Fibroblast of skin of left biceps (primary cell): ENCODE data around the gene MPC1L.
A peak's percentile ranks its signal among the peaks of the same experiment; 100 is the strongest.

Experiments
- DNase-seq, 2 experiments: peaks; one replicate each; pipeline ENCODE4 v3.0.0-alpha.2; 2013; ENCODE audit warnings: low read depth in 2 of 2

MPC1L gene

GRCh38 chrX:40628506-40628905, 5.3 kb downstream of the MPC1L start:
- no peak for DNase-seq

DNA sequence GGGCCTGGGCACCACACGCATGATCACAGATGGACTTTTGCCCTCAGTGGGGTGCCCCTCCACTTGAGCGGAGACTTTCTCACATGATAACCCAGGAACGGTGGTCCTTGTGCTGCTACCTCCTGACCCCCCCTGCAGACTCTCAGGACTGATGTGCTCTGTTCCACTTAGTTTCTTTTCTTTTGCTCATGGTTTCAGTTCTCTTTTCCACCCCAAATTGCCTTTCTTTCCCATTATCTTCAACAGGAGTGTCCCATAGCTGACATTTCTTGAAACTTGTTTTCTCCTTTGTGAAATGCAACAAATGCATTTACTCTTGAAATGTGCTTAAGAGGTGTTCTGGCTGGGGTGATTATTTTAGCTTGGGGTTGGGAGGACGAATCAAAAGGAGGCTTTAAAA, 9.0 kb downstream of the MPC1L start:
- DNase-seq: no peak

DNA sequence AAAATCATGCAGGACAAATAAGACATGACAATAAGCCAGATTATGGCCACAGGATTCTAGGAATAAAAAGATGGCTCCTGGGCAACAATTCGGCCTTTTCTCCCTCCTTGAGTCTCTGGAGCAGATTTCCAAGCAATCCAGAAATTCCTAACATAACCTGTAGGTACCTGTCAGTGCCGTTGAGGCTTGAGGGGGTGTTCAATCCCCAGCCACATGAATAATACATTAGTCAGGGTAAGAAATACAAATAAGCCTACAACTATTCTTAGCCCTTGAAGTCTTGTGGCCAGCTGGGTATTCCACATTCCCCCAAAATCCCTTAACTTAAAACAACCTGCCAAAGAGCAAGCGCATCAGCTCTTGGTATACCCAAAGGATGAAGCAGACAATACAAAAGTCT, 14.5 kb downstream of the MPC1L start:
- DNase-seq: no peak

DNA sequence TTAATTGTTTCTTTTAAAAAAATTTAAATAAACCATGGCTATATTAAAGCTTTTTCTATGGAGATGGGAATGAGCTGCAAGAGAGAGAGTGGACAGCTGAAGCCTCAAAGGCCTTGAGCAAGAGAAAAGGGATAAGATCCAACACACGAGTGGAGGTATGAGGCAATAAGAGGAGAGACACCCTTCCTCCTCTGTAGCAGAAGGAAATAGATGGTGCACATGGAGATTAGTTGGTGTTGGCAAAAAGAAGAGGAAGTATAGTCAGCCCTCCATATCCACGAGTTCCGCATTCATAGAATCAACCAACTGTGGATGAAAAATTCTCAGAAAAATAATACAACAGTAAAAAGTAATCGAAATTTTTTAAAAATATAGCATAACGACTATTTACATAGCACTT, 20.9 kb downstream of the MPC1L start:
- DNase-seq: no peak

DNA sequence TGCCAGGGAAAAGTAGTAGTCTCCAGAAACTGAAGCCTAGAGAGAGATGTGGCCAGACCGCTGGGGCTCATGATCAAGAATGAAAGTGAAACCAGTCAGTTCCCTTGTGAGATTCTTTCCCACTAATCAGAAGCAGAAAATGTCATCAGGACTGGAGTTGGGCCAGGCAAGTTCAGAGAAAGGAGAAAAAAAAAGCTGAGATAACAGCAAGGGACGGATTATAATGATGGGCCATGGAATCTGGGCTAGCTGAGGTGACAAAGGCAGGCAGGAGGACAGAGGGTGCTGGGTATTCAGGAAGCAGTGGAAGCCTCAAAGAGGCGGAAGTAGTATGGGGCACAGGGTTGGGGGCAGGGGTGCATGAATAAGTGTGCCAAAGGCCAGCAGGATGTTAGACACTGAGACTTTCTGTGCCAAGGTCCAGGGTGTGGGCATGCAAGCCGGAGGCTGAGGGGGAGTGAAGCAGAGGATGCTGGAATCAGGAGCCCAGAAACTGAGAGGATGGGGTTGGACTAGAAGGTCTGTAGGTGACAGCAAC, 21.7 kb downstream of the MPC1L start:
- peak in 1 of 2 experiments; percentile 36 for DNase-seq

- no peak for DNase-seq
Observed at GRCh38 chrX:40646489-40647306, 23.5 kb downstream of the MPC1L start.

DNA sequence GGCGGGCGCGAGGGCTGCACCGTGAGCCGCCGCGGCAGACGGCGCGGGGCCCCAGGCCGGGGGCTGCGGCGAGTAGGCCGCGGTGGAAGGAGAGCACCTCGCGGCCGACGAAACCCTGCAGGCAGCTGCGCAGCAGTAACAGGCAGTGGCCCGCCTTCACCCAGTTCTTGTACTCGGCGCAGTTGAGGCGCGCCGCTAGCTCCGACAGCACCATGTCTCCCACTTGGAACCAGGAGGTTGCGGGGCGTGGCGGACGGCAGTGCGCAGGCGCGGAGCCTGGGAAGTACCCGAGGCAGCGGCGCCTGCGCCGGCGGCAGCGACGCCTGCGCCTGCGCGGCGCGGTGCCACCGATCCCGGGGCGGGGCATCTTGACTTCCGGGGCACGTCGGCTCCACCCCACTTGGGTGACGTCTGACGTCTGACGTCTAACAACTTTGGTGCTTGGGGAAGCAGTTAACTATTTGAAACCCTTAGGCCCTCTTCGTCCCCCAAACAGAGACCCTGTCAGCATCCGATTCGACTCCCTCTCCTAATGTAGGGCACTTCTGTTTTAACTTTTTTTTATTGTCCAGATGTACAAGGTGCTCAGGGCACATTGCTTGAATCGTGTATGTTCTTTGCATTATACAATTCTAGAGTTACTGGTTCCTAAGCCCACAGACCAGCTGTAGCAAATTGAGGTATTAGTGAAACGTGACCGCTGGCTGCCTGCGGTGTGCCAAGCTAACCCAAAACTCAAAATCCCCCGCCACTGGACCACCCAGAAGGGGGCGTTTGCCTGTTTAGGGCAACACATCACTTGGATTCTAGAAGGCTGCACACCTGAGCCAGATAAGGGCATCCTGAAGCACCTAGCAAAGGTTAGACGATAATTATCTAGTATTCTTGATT, 24.3 kb downstream of the MPC1L start, which contains the start of gene CXorf38:
TSS of gene CXorf38 (minus strand) at position 255 of the 891 bp plus-strand sequence. CDS start at position 214, 41 bp downstream.
- DNase-seq: peak; percentile 67 to 69

DNA sequence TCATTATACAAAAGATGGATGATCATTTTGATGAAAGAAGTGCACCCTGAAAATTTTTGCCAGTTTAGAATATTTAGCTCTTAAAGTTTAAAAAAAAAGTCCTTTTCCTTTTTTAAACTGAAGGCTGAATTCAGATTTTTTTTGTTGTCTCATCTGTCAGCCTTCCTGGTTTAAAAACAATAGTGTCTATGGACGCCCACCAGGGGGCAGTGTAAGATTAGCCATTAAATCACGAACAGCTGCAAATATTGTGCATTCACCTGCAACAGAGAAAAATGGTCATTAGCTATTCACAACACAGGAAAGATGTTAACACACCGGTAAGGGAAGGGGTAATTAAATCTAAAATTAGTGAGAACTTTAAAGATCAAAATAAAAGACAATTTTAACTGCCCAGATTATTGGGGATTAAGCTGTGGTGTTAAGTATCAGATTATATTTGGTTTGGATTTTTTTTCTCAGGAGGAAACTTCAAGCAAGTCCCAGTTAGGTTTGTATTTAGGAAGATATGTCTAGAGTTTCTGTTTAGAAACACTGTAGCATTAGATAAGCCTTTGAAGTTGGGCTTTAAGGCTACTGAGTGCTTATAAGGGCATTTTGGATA, 28.5 kb downstream of the MPC1L start:
- no peak for DNase-seq

DNA sequence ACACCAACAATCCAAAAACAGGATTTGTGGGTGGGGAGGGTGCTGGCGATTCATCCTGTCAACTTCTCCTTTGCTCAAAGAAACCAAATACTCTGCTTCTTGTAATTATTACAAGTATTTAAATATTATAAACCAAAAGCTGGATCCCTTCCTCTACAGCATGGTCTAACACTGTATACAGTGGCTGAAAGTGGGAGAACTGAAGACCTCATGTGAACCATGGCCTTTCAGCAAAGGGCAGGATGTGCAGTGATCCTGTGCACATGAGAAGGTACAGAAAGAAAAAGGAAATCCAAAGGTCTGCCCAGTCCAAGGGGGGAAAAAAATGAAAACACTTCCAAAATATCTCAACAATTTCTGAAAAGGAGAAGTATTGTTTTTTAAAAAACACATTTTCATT, 29.4 kb downstream of the MPC1L start:
- DNase-seq: no peak

DNA sequence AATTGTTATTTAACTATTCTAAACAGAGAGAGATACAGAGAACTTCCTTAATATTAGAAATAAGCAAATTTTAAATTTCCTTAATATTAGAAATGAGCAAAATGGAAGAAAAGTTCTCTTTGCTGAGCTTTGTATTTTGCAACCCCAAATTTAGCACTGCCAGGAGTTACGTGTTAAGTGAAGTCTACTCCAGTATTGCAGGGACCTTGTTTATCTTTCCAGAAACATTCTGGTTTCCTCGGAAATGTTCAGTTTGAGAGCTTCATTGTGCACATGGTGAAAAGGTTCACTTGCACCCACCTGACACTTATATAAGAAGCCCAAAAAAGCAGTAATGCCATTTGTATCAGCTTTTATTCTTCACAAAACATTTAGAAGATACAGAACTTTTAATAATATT, 30.3 kb downstream of the MPC1L start:
- no peak for DNase-seq

GRCh38 chrX:40660381-40660780, 37.2 kb downstream of the MPC1L start:
- DNase-seq: no peak

GRCh38 chrX:40661489-40661888, 38.3 kb downstream of the MPC1L start:
- DNase-seq: no peak

DNA sequence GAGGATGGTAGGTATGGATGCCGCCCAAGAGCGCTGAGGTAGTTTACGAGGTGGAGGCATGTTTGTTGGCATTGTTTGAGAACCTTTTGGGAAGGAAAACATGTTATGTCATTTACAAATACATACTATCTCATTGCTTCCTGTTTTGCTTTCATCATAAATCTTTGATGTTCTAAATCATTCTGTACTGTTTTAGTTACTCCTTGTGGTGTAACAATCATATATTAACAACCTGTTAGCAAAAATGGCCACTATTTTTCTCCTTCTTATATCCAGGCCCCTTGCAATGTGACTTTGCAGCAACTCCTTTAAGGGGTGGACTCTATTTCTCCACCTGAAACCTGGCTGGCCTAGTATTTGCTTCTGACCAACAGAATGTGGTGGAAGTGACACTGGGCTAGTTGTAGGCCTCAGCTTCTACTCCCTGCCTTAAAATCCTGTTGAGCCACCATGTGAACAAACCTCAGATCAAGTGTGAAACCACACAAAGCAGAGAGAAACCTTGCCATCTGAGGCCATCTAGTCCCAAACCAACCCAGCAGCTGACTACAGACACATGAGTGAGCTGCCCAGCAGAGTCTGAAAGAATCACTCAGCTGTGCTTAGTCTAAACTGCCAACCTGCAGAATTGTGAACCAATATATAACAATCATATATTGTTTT, 40.0 kb downstream of the MPC1L start:
- no peak for DNase-seq

DNA sequence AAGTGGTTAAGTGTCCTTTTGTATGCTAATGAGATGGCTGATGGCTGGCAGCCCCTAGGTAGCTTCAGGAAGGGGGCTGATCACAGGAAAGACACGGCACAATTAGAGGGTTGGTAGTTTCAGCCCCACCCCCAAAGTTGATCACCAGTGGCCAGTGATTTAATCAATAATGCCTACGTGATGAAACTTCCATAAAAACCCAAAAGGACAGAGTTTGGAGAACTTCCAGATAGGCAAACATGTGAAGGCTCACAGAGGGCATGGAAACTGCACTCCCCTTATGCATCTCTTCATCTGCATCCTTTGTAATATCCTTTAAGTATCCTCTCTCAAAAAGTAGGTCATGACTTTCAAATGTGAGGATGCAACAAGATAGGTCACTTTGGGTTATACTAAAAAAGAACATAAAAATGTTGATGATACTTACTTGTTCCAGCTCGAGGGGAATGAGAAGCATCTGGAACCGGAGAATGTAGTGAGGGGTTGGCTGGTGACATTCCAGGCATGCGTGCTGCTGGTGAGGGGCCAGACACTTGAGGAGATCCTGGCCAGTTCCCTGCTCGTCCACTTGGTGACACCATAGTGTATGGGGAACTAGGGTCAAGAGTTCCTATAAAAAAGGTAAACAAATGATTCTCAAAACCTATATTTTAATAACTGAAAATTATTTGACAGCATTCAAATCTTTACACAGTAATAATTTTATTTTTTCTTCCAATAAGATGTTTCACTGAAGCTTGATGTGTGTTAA, 40.8 kb downstream of the MPC1L start:
- DNase-seq: no peak

DNA sequence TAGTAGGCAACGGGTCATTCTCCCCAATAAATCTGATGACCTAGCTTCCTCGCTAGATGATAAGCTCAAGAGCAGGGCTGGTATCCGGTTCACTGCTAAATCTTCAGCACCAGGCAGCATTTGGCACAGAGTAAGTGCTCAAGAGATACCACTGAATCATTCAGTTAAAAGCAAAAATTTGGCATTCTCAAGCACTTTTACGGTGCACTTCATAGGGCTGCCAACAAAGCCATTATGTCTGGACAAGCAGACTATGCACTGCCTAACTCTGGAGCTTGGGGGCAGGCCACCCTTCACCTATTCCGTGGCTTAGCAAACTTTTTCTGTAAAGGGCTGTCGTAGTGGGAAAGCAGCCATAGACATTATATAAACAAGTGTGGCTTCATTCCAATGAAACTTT, 47.9 kb downstream of the MPC1L start:
- DNase-seq: no peak
